ENCODE results near the gene HLA-DPA1.

- no peak for TF ChIP-seq CTCF (conservative IDR thresholded peaks at IDR 0.05; ENCODE audit: low read length)
- TF ChIP-seq EZH2phosphoT487 (IDR thresholded peaks at IDR 0.05; ENCODE audit: borderline replicate concordance) = no peak
Observed at GRCh38 chr6:33104887-33105286, 31.4 kb upstream of the HLA-DPA1 start.
